Panc1 (cell line): Measurements from ENCODE around the gene MAPK10.

ENCODE experiments used
- POLR2AphosphoS5 ChIP-seq: IDR thresholded peaks from 2 replicates; pipeline ENCODE4 v1.6.1; 2012; ENCODE audit warnings: mild to moderate bottlenecking, low read depth, low read length, moderate library complexity
- TF ChIP-seq, protein P1 (sequence below): fragments of 450-650 bp; IDR thresholded peaks from 2 replicates; pipeline ENCODE4 v1.5.1; 2017; ENCODE audit warnings: mild to moderate bottlenecking

DNA sequence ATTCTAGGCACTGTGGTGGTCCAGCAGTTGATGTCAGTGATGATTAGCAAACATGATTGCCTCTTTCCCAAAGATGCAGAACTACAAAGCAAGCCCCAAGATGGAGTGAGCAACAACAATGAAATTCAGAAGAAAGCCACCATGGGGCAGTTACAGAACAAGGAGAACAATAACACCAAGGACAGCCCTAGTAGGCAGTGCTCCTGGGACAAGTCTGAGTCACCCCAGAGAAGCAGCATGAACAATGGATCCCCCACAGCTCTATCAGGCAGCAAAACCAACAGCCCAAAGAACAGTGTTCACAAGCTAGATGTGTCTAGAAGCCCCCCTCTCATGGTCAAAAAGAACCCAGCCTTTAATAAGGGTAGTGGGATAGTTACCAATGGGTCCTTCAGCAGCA lies 365.3 kb downstream of the MAPK10 start:
- TF ChIP-seq, protein P1, sequence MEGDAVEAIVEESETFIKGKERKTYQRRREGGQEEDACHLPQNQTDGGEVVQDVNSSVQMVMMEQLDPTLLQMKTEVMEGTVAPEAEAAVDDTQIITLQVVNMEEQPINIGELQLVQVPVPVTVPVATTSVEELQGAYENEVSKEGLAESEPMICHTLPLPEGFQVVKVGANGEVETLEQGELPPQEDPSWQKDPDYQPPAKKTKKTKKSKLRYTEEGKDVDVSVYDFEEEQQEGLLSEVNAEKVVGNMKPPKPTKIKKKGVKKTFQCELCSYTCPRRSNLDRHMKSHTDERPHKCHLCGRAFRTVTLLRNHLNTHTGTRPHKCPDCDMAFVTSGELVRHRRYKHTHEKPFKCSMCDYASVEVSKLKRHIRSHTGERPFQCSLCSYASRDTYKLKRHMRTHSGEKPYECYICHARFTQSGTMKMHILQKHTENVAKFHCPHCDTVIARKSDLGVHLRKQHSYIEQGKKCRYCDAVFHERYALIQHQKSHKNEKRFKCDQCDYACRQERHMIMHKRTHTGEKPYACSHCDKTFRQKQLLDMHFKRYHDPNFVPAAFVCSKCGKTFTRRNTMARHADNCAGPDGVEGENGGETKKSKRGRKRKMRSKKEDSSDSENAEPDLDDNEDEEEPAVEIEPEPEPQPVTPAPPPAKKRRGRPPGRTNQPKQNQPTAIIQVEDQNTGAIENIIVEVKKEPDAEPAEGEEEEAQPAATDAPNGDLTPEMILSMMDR, result no peak
- no peak for TF ChIP-seq POLR2AphosphoS5
